Naive B cell (primary cell): ENCODE measurements around the gene TMEM91. TPM values are rescaled to one million over a fixed set of nuclear protein-coding genes. Genes with fewer than 3 reads are reported as not detected.

ENCODE experiments used
- ATAC-seq, 2 donors: fragments of 150-1000 bp; cut with Tn5 transposase; 2 replicates each; pipeline ENCODE4 v1.10.0; 2021; ENCODE audit warnings: low read depth in 2 of 2, mild to moderate bottlenecking in 2 of 2, moderate library complexity in 2 of 2
- DNase-seq: peaks from one replicate; pipeline ENCODE4 v3.0.0; 2022
- H3K27ac Mint-ChIP-seq, 6 donors: one replicate each; pipeline ENCODE4 v1.8.0; 2020 to 2022; ENCODE audit warnings: mild to moderate bottlenecking in 6 of 6, mixed read lengths in 6 of 6, moderate library complexity in 5 of 6, inconsistent platforms in 2 of 6
- H3K27me3 Mint-ChIP-seq, 3 donors: one replicate each; pipeline ENCODE4 v1.8.0; 2021 to 2022; ENCODE audit warnings: mixed read lengths in 3 of 3, mild to moderate bottlenecking in 1 of 3
- H3K36me3 Mint-ChIP-seq, 2 donors: one replicate each; pipeline ENCODE4 v1.8.0; 2020 to 2022; ENCODE audit warnings: mixed read lengths in 2 of 2, inconsistent platforms in 1 of 2, mild to moderate bottlenecking in 1 of 2
- H3K4me1 Mint-ChIP-seq, 3 donors: one replicate each; pipeline ENCODE4 v1.8.0; 2020 to 2022; ENCODE audit warnings: mixed read lengths in 3 of 3, inconsistent platforms in 1 of 3, mild to moderate bottlenecking in 1 of 3, moderate library complexity in 1 of 3
- H3K4me3 Mint-ChIP-seq, 8 donors: one replicate each; pipeline ENCODE4 v1.8.0; 2020 to 2022; ENCODE audit warnings: mild to moderate bottlenecking in 8 of 8, mixed read lengths in 8 of 8, moderate library complexity in 8 of 8, inconsistent platforms in 2 of 8
- H3K9me3 Mint-ChIP-seq, 7 donors: one replicate each; pipeline ENCODE4 v1.8.0; 2020 to 2022; ENCODE audit warnings: mixed read lengths in 7 of 7, mild to moderate bottlenecking in 5 of 7, inconsistent platforms in 2 of 7, moderate library complexity in 1 of 7
- polyA plus RNA-seq, 6 donors: library from polyadenylated mRNA; unstranded; fragments of 300-500 nt; fragmentation: Illumina TruSeq; gene quantifications; one replicate each; pipeline ENCODE4 v1.2.3, GENCODE V29; 2021; ENCODE audit warnings: low read depth in 6 of 6

The TMEM91 gene
- polyA plus RNA-seq, 6 donors from 2014 or later, result 1.7 to 3.5 (median 2.2) TPM; not detected in 1

DNA sequence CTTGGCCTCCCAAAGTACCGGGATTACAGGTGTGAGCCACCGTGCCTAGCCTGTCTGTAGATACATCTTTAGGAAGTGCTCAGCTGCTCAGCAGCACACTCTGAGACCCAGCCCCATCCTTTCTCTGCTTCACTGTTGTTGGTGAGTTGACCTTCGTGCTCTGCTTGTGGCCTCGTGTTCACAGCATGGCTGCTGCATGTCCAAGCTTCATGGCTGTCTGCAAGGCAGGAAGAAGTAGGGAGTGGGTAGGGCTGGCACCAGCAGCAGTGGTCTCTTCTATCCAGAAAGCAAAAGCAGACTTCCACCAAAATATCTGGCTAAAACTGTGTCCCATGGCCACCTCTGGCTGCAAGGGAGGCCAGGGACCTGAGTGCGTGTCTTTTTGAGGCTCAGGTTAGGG lies 36.6 kb downstream of the TMEM91 start:
- Mint-ChIP-seq H3K4me1 (peaks cover 14 to 22% (median 15%) of the 10 kb centered on the region in 3 donors), H3K27ac (peak overlapping the region in 1 of 6 donors; percentile 10), H3K36me3 (peaks cover 0 to 9% of the 10 kb centered on the region in 2 donors), H3K4me3 (no peak overlapping the region), H3K27me3 (no peaks in the 10 kb centered on the region), H3K9me3 (no peaks in the 10 kb centered on the region)
- DNase-seq (no peak), ATAC-seq (no peak)

DNA sequence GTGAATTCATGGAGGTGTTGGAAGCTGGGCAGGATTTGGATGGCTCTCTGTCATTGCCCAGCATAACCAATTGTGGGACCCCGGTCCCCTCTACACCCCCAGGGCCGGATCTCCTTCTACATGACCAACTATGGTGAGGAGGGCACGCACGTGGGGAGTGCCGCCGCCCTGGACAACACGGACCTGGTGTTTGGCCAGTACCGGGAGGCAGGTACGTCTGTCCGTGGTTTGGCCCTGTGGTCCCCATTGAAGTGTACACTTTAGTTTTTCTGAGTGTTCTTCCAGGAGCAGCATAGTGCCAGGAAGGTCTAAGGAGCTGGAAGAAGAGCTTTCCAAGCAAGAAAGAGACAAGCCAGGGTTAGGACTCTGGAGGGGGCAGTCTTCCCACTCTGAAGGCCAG lies 37.6 kb downstream of the TMEM91 start:
- H3K36me3 Mint-ChIP-seq, result peaks cover 0 to 9% of the 10 kb centered on the region in 2 donors
- no peak overlapping the region for H3K27ac Mint-ChIP-seq
- peak overlapping the region in 1 of 8 donors; percentile 72 for H3K4me3 Mint-ChIP-seq
- ATAC-seq (no peak), DNase-seq (no peak)
- no peaks in the 10 kb centered on the region for H3K27me3 Mint-ChIP-seq
- no peaks in the 10 kb centered on the region for H3K9me3 Mint-ChIP-seq
- peaks cover 12 to 20% (median 15%) of the 10 kb centered on the region in 3 donors for H3K4me1 Mint-ChIP-seq

DNA sequence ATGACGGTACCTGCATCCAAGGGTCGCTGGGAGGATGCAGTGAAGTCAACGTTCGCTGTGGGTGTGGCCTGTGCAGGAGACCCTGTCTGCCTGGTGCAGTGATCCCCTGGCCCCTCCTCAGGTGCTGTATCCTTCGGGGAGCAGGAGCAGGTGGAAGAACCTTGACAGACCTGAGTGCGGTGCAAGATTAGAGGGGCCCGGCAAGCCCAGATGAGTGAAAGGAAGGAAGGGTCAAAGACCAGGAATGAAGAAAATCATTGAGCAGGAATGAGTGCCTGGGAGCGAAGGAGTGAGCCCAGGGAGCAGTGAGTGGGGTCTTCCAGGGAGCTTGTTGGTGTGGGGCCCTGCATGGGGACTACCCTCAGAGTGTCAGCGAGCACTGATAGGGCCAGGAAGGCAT lies 38.1 kb downstream of the TMEM91 start:
- Mint-ChIP-seq H3K4me3 (no peak overlapping the region), H3K27ac (peak overlapping the region in 1 of 6 donors; percentile 96), H3K4me1 (peaks cover 7 to 15% (median 12%) of the 10 kb centered on the region in 3 donors), H3K27me3 (no peaks in the 10 kb centered on the region), H3K9me3 (no peaks in the 10 kb centered on the region), H3K36me3 (peaks cover 0 to 9% of the 10 kb centered on the region in 2 donors)
- ATAC-seq (no peak), DNase-seq (no peak)

DNA sequence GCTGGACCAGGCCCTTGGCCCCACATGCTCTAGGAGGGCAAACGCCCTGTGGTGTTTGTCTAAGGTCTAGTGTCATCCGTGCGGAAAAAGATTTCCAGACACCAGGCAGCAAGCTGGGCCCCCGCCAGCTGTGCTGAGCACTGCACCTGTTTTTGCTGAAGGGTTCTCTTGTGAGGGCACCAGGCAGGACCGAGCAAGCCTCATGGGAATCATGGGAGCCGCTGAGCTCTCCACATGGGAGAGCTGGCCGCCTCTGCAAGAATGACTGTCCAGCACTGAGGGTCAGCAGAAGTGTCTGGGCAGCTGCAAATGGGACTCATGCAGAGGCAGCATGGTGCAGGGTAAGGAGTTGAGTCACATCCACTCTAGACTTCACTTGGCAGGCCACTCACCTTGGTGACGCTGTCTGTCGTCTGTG lies 38.8 kb downstream of the TMEM91 start:
- ATAC-seq, result no peak
- peaks cover 0 to 9% of the 10 kb centered on the region in 2 donors for H3K36me3 Mint-ChIP-seq
- H3K27ac Mint-ChIP-seq, result no peak overlapping the region
- no peak for DNase-seq
- no peaks in the 10 kb centered on the region for H3K27me3 Mint-ChIP-seq
- no peaks in the 10 kb centered on the region for H3K9me3 Mint-ChIP-seq
- H3K4me1 Mint-ChIP-seq, result peaks cover 1 to 10% (median 8%) of the 10 kb centered on the region in 3 donors
- H3K4me3 Mint-ChIP-seq, result no peak overlapping the region

DNA sequence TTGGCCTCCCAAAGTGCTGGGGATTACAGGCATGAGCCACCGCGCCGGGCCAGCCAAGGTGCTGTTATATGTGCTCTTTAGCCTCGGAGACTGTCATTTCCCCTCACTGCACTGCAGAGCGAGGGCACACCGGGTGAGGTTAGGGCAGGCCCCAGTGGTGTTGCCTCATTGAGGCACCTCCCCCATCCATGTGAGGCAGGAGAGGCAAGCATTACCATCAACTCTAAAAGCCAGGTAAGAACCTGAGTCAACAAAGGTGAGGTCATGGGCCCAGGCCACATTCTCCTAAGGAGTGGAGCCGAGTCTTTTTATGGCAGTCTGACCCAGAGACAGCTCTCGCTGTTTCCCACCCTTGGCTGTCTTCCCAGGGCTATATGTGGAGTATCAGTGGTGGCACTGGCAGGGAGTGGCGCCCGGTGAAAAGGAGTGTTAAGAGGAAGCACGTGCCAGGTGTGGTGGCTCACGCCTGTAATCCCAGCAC lies 39.9 kb downstream of the TMEM91 start:
- DNase-seq (no peak), ATAC-seq (no peak)
- peaks cover 0 to 15% of the 10 kb centered on the region in 2 donors for H3K36me3 Mint-ChIP-seq
- no peaks in the 10 kb centered on the region for H3K27me3 Mint-ChIP-seq
- no peak overlapping the region for H3K4me3 Mint-ChIP-seq
- H3K4me1 Mint-ChIP-seq, result peaks cover 0 to 11% (median 3%) of the 10 kb centered on the region in 3 donors
- no peaks in the 10 kb centered on the region for H3K9me3 Mint-ChIP-seq
- H3K27ac Mint-ChIP-seq, result peak overlapping the region in 2 of 6 donors; percentile 38 to 52

DNA sequence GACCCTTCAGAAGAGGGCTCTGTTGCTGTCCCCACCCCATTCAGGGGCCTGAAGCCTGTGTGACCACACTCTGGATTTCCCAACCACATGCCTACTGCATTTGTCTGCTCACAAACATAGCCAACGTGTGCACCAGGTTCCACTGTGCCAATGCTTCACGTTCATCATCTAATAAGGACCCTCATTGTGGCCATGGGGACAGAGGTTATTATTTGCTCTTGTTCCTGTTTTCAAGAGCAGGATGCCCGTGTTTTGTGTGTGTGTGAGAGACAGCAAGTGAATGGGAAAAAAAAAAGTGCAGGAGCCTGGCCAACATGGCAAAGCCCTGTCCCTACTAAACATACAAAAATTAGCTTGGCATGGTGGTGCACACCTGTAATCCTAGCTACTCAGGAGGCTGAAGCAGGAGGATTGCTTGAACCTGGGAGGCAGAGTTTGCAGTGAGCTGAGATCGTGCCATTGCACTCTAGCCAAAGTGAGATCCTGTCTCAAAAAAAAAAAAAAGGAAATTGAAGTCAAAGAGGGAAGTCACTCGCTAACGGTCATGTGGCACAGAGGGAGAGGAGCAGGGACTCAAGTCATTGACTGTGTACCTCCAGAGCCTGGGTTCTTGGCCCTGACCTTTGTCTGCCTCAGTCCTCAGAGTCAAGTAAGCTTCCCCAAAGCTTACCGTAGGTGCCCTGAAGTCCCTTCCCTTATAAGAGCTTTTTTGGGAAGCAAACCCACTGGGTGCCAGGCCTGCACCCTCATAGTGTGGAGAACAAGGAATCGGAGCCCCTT lies 44.0 kb downstream of the TMEM91 start:
- H3K9me3 Mint-ChIP-seq, result no peaks in the 10 kb centered on the region
- ATAC-seq (no peak), DNase-seq (no peak)
- peak overlapping the region in 1 of 8 donors; percentile 5 for H3K4me3 Mint-ChIP-seq
- peaks cover 0 to 10% (median 0%) of the 10 kb centered on the region in 3 donors for H3K4me1 Mint-ChIP-seq
- no peak overlapping the region for H3K27ac Mint-ChIP-seq
- H3K27me3 Mint-ChIP-seq, result no peaks in the 10 kb centered on the region
- peaks cover 0 to 24% of the 10 kb centered on the region in 2 donors for H3K36me3 Mint-ChIP-seq

DNA sequence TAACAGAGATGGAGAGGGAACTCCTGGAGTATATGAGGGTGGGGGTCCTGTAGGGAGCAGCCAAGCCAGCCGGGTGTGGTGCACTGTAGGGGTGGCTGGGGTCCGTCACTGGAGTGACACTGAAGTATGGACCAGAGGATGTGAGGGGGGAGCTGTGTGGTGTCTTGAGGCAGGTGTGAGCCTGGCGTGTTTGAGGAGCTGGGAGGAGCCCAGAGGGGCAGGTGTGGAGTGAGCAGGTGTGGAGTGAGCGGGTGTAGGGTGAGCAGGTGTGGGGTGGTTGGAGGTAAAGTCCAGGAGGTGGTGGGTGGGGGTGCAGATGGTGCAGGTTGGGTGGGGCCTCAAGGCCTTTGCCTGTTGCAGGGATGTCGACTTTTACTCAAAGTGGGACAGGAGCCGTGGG lies 45.0 kb downstream of the TMEM91 start:
- no peak for ATAC-seq
- no peak overlapping the region for H3K27ac Mint-ChIP-seq
- no peak overlapping the region for H3K4me3 Mint-ChIP-seq
- no peaks in the 10 kb centered on the region for H3K27me3 Mint-ChIP-seq
- H3K9me3 Mint-ChIP-seq, result no peaks in the 10 kb centered on the region
- peaks cover 0 to 10% (median 2%) of the 10 kb centered on the region in 3 donors for H3K4me1 Mint-ChIP-seq
- H3K36me3 Mint-ChIP-seq, result peaks cover 0 to 24% of the 10 kb centered on the region in 2 donors
- no peak for DNase-seq

DNA sequence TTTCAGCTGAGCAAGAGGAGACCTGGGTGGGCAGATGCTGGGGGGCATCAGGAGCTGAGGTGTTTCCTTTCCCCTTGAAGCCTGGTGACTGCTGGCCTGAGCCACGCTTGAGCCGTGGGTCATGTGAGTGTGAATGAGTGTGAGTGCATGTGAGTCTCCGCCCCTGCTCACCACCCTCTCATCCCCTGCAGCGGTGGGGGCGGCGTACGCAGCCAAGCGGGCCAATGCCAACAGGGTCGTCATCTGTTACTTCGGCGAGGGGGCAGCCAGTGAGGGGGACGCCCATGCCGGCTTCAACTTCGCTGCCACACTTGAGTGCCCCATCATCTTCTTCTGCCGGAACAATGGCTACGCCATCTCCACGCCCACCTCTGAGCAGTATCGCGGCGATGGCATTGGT lies 45.6 kb downstream of the TMEM91 start:
- H3K36me3 Mint-ChIP-seq, result peaks cover 0 to 24% of the 10 kb centered on the region in 2 donors
- H3K4me1 Mint-ChIP-seq, result peaks cover 4 to 15% (median 4%) of the 10 kb centered on the region in 3 donors
- DNase-seq, result no peak
- no peak for ATAC-seq
- H3K9me3 Mint-ChIP-seq, result no peaks in the 10 kb centered on the region
- H3K4me3 Mint-ChIP-seq, result peak overlapping the region in 1 of 8 donors; percentile 57
- no peaks in the 10 kb centered on the region for H3K27me3 Mint-ChIP-seq
- H3K27ac Mint-ChIP-seq, result no peak overlapping the region

DNA sequence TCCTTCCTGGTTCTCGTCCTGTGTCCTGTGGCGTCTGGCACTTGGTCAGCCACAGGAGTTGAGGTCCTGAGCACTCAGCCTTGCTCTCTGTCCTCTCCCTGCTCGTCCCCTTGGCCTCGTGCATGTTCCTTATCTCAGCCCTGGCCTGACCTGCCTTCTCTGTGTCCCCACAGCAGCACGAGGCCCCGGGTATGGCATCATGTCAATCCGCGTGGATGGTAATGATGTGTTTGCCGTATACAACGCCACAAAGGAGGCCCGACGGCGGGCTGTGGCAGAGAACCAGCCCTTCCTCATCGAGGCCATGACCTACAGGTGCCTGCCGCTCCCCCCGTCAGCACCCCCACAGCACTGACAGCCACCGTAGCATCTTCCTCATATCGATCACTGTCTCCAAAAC lies 46.1 kb downstream of the TMEM91 start:
- Mint-ChIP-seq H3K4me1 (peaks cover 7 to 18% (median 9%) of the 10 kb centered on the region in 3 donors), H3K4me3 (peak overlapping the region in 1 of 8 donors; percentile 56), H3K36me3 (peaks cover 0 to 24% of the 10 kb centered on the region in 2 donors), H3K9me3 (no peaks in the 10 kb centered on the region), H3K27ac (no peak overlapping the region), H3K27me3 (no peaks in the 10 kb centered on the region)
- no peak for DNase-seq
- ATAC-seq, result no peak

DNA sequence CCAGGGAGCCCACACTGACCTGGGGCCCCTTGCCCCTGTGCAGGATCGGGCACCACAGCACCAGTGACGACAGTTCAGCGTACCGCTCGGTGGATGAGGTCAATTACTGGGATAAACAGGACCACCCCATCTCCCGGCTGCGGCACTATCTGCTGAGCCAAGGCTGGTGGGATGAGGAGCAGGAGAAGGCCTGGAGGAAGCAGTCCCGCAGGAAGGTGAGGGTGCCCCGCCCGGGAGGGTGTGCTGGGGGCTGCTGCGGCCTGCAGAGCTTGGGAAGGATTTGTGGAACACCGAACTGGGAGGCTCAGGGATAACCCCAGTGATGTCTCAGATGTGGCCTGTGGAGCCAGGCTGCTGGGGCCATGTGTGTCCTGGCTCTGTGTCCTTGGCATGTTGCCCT lies 46.6 kb downstream of the TMEM91 start:
- H3K36me3 Mint-ChIP-seq, result peaks cover 0 to 24% of the 10 kb centered on the region in 2 donors
- no peaks in the 10 kb centered on the region for H3K9me3 Mint-ChIP-seq
- no peaks in the 10 kb centered on the region for H3K27me3 Mint-ChIP-seq
- H3K4me1 Mint-ChIP-seq, result peaks cover 12 to 23% (median 14%) of the 10 kb centered on the region in 3 donors
- no peak for DNase-seq
- H3K27ac Mint-ChIP-seq, result no peak overlapping the region
- no peak for ATAC-seq
- H3K4me3 Mint-ChIP-seq, result peak overlapping the region in 1 of 8 donors; percentile 15

DNA sequence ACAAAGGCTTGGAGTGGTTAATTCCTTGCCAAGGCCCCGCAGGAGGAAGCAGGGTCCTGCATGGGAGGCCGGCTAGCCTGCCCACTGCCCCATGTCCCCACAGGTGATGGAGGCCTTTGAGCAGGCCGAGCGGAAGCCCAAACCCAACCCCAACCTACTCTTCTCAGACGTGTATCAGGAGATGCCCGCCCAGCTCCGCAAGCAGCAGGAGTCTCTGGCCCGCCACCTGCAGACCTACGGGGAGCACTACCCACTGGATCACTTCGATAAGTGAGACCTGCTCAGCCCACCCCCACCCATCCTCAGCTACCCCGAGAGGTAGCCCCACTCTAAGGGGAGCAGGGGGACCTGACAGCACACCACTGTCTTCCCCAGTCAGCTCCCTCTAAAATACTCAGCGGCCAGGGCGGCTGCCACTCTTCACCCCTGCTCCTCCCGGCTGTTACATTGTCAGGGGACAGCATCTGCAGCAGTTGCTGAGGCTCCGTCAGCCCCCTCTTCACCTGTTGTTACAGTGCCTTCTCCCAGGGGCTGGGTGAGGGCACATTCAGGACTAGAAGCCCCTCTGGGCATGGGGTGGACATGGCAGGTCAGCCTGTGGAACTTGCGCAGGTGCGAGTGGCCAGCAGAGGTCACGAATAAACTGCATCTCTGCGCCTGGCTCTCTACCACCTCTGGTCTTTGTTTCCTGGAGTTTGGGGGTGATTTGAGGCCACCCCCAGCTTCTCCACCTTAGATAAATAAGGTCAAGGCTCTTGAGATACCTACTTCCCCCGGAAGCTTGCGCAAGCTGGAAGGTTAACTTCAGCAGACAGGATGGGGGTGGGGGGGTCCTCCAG lies 48.2 kb downstream of the TMEM91 start:
- no peak overlapping the region for H3K4me3 Mint-ChIP-seq
- ATAC-seq (no peak), DNase-seq (no peak)
- H3K27ac Mint-ChIP-seq, result no peak overlapping the region
- no peaks in the 10 kb centered on the region for H3K9me3 Mint-ChIP-seq
- H3K4me1 Mint-ChIP-seq, result peaks cover 20 to 30% (median 21%) of the 10 kb centered on the region in 3 donors
- H3K36me3 Mint-ChIP-seq, result peaks cover 0 to 24% of the 10 kb centered on the region in 2 donors
- no peaks in the 10 kb centered on the region for H3K27me3 Mint-ChIP-seq

DNA sequence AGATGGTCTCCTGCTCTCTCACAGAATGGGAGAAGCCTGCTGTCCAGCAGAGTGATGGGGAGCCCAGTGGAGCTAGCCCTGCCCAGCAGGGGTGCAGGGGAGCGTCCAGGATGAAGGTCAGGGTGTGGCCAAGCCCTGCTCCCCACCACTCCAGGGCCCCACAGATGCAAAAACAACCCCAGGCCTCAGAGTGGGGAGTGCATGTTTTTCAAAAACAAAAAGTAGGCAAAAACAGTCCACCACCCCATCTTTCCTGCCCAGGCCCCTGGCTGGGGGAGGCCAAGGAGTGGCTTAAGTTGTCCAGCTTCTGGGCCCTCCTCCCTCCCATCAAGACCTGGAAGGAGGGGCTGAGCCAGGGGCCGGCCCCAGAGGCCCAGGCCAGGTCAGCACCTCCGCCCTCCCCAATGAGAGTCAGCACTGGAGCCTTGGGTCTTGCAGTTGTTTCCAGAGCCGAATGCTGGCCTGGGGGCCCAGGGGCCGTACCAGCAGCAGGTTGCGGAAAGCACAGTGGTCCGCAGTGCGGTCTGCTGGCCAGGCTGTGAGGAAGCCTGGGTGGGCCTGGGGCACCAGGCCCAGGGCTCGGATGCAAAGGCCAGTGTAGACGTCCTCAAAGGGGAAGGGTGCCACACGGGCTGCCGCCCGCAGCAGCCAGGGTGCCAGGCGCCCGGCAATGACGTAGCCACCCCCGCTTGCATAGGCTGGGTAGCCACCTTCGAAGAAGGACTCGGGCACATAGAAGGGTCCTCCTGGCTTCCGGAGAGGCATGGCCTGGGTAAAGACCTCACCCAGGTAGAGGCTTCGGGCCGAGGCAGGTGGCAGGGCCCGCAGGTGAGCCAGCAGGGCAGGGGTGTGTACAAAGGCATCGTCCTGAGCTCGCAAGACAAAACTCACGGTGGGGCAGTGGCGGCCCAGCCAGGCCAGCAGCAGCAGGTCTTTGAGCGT lies 49.1 kb downstream of the TMEM91 start:
- Mint-ChIP-seq H3K9me3 (no peaks in the 10 kb centered on the region), H3K36me3 (peaks cover 0 to 24% of the 10 kb centered on the region in 2 donors), H3K4me1 (peaks cover 20 to 30% (median 21%) of the 10 kb centered on the region in 3 donors), H3K4me3 (no peak overlapping the region), H3K27me3 (no peaks in the 10 kb centered on the region), H3K27ac (peak overlapping the region in 1 of 6 donors; percentile 76)
- ATAC-seq, result no peak
- no peak for DNase-seq
